ENCODE results near the gene ADCY7.

Gene ADCY7

DNA sequence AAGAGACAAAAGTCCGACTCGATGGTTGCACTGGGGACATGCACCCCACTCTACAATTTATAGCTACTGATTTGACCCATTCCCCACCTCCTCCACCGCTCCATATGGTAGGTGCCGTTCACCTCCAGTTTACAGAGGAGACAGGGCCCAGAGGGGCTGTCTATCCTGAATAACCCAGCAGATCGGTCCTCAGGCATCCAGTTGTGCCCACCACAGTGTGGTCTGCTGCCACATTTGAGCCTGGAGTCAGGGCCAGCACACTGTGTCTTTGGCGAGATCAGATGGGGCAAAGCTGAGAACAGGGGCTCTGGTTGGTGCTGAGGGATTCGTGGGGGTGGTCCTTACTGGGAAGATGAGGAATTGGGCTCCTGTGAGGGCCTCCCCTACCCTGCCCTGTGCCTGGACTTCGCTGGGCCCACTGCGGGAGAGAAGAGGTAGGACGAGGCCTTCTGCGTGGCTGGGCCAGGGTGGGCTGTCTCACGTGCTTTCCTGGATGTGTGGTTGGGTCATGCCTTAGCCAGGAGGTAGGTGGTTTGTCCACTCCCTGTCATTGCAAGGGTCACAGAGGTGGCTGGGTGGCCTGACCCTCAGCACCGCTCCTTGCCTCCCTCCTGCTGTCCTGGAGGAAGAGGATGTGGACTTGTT, 2.8 kb downstream of the ADCY7 start:
- no peak for DNase-seq

DNA sequence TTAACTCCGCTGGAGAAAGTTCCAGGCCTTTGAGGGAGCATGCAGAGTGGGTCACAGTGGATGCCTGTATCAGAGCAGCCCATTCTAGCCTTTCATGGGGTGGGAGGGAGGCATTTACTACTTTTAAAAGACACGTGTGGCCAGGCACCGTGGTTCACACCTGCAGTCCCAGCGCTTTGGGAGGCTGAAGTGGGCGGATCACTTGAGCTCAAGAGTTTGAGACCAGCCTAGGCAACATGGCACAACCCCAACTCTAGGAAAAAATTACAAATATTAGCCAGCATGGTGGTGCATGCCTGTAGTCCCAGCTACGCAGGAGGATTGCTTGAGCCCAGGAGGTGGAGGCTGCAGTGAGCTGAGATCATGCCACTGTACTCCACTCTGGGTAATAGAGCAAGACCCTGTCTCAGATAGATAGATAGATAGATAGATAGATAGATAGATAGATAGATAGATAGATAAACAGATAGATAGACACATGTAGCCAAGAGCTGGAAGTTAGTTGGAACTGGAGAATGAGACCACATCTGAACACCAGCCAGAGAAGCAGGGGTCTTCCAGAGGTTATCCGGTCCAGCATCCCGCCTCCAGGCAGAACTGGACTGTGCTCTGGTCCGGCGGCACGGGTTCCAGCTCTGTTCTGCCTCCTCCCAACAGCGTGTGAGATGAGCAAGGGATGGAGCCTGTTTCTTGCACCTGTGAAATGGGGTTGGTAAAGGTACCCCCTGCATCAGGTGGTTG, 3.6 kb downstream of the ADCY7 start:
- no peak for DNase-seq

DNA sequence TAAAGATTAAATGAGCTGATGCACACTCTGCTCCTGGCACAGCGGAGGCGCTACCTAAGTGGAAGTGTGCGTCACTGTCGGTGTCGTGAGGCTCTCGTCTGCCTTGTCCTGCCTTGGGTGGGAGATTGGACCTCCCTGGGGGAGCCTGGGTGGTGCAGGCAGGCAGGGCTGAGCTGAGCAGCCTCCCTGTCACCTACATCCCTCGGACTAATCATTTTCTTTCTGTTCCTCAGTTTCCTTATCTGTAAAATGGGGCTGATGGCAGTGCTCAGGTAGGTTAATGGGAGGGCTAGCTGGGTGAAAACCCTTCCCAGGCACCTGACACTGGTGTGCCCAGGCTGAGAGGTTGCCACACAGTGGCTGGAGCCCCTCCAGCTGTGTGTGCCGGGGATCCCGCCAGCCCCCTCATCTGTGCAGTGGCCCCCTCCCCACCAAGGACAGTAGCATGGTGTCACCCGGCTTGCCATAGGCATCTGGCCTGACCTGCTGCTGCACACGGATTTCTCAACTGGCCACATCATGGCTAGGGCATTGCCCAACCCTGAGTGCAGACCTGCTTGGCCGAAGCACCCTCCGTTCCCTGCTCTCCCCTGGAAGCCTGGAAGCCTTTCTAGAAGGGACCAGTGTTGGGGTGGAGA, 4.3 kb downstream of the ADCY7 start:
- DNase-seq, result no peak

DNA sequence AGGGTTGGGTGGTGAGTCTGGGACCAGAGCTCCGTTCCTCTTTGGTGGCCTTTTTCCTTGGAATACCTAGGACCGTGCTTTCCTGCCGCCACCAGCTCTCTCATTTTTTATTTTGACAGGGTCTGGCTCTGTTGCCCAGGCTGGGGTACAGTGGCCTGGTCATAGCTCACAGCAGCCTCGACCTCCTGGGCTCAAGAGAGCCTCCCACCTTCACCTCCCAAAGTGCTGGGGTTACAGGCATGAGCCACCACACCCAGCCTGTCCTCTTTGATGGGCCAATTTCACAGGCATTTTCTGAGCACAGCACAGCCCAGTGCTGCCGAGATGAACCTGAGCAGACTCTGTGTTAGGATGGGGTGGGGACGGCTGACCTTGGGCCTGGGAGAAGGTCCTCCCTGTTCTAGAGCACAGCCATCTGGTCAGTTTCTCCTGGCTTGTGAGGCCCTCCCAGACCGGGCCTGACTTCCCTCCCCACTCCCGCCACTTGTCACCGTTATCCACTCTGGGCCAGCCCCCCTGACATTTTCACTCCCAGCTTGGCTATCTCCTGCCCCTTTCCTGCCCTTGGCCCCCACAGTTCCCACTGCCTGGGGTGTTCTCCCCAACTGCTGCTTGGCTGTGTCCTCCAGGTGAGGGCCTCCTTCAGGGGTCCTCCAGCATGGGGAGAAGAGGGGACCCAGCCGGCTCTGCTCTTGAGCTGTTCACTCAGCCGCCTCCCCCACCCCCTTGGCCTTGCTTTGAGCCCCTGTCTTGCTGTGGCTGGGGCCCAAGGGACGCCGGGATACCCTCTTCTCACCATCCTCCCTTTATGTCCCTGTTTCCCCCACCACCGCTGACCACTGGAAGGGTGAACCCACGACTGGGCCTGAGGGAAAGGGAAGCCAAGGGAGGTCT, 5.0 kb downstream of the ADCY7 start:
- no peak for DNase-seq

DNA sequence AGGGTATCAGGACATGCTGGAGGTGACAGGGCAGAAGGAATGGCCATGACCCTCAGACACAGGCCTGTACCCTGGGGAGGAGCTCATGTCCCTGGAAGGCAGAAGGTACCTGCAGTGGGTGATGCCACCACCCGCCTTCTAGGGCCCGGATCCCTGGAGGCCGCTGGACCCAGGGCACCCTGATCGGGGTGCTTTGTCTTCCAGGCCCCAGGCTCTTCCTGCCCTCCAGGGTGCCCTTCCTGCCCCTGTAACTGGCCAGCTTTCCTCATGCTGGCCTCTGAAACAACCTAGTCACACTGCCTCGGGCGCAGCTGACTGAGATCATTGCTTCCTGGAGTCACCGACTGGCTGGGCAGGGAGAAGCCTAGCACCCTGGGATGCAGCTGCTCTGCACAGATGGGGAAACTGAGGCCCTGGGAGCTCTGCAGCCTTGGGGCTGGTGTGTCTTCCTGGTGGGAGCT, 5.8 kb downstream of the ADCY7 start:
- DNase-seq, result no peak

DNA sequence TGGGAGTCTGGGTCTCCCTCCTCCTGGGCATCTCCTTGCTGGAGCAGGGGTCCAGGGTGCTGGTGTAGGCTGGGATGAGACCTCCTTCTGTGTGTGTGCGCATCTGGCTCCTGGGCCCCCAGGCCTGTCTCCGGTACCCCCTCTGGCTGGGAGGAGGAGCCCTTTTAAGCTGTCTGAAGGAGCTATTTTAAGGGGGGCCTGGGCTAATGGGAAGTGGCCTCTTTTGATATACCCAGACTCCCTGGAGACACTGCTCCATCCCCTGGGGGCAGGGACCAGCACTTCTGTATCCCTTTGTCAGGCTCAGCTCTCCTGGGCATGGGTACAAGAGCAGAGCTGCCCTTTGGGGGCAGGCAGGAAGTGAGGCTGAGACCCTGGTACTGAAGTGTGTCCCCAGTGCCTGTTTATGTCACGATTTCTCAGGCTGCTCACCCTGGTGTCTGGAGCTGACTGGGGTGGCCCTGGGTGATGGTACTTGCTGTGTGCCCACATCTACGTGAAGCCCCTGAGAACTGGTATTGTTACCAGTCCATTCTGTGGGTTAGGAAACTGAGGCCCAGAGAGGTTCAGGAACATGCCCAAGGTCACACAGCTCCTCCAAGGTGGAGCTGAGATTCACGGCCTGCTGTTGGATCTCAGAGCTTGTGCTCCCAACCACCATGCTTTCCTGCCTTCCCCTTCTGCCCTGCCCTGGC, 6.5 kb downstream of the ADCY7 start:
- no peak for DNase-seq

DNA sequence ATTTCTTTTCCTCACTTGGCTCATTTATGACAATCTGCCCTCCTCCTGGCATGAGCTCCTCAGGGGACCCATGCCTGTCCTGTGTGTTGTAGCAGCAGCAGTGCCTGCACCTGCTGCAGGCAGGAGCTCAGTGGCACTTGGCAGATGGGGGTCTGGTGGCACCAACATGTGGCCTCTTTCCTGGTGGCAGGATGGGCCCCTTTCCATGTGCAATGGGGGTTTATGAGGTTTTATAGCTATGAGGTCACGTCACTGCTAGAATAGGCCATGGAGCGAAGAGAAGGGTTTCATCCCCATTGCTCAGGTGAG, 7.0 kb downstream of the ADCY7 start:
- no peak for DNase-seq

DNA sequence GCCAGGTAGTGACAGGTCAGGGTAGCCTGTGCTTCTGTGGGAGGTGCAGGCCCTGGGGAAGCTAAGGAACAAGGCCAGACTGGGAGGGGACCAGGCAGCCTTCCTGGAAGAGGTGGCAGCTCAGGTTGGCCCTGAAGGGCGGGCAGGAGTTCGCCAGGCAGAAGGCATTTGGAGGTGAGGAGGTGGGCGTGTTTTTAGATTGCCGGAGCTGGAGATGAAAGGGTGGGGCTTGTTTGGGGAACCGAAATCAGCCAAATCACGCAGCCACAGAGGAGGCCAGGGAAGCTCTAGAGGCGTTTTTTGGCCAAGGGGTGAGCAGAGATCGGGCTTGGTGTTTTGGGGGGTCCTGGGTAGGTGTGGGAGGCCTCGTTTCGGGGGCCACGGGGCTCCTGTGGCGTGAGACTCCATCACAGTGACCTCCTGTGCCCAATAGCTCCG, 7.6 kb downstream of the ADCY7 start:
- no peak for DNase-seq

DNA sequence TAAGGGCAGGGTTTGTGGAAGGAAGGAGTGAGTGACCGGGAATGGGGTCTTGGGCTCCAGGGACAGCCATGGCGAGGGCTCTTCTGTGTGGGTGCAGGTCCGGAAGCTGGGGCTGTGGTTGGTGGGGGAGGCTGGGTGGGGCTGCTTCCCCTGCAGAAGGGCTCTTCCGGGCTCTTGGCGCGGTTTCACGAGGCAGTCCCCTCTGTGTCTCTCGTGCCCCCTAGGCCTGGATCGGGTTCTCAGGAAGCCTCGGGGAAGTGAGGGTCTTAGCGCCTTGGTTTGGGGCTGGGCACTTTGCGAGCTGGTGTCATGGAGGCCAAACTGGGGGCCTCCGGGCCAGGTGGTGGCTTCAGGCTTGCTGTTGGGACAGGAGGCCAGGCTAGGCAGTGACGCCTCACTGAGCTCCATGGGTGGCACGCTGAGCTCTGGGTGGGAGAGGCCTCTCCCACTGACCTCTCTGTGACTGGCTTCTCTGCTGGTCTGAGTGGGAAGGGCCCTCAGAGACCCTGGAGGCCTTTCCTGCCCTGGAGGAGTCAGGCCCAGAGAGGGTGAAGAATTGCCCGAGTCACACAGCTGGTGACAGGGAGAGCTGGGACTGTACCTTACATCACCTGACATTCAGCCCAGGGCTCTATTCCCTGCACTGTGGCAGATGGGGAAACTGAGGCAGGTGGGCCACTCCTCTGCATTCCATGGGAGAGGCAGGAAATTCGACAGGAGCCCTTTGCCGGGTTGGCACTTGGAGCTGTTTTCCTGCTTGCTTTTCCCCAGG, 8.2 kb downstream of the ADCY7 start:
- no peak for DNase-seq

DNA sequence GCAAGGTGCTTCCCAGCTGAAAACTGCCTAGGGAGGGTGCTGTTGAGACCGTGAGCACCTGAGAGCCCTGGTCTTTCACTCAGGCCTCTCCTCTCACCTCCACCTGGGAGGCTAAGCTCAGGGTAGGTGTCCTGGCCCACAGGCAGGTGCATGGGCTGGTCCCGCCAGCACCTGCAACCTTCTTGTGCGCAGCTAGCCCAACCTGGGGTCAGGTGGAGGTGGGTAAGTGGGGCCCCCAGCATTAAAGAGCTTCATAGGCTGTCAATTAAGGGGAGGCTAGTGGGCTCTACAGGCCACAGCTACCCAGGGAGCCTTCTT, 8.7 kb downstream of the ADCY7 start:
- no peak for DNase-seq

DNA sequence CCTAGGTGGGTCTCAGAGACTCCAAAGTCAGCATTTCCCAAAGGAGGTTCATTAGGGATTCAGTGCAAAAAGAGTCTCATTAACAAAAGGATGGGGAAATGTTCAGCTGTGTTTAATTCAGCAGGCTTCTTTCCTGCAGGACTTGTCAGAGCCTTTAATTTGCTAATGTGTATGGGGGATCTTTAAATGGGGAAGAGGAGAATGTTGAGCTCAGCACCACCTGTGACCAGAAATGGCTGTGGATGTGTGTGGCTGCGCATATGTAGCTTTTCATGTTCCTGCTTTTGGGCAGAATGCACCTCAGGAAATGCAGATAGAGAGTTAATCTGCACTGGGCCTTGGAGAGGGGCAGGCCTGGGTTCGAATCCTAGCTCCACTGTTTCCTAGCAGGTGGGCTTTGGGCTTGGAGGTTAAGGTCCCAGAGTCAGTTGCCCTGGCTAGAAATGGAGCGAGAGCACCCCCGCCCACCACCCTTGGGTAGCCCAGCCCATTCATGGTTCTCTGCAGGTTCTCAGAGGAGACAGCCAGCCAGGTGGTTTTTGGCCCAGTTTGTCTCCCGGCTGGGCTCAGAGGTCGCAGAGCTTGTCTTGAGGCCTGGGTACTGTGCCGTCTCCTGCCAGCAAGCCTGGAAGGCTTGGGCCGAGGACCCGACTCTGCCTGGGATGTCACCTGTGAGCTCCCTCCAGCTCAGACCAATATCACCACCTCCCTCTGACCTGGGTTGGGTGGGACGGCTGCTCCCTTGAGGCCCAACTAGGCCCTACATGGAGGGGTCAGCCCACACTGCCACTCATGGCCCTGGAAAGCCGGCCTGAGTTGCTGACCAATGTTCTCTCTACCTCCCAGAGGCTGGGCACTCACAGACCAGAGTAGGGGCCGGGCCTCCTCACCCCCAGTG, 9.3 kb downstream of the ADCY7 start:
- DNase-seq, result no peak

DNA sequence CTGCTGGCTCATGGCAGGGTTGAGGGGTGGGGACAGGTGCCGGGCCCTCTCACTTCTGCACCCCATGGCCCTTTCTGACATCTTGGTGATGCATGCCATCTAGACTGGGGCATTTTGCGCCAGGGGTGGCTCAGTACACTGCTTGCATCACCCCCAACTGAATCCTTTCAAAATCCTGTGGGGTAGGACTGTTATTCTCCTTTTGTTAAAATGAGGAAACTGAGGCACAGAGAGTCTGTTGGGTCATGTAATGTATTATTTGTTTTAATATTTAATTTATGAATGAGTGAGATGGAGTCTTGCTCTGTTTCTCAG, 9.9 kb downstream of the ADCY7 start:
- no peak for DNase-seq

DNA sequence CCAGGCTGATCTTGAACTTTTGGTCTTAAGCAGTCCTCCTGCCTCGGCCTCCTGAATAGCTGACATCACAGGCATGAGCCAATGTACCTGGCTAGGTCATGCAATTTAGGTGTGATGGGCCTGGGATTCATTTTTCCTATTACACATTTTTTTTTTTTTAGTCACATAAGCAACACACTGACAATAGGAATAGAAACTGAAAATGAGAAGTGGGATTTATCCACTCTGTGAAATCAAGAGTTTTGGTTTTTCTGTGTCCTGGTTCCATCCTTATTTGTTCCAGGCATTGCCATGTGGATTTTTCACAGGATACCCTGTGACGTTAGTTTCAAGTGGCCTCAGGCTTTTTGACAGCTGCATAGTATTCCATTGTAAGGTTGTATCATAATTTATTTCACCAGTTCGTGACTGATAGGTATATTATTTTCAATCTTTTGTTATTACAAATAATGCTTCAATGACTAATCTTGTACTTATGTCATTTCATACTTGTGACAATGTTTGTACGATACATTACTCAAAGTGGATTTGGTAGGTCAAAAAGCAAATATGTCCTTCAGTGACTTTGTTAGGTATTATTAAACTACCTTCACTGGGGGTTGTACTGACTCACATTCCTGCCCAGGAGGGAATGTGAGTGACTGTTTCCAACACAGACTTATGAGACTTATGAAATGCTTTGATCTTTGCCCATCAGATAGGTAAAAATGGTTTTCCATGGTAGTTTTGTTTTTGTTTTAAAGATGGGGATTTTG, 10.6 kb downstream of the ADCY7 start:
- no peak for DNase-seq

DNA sequence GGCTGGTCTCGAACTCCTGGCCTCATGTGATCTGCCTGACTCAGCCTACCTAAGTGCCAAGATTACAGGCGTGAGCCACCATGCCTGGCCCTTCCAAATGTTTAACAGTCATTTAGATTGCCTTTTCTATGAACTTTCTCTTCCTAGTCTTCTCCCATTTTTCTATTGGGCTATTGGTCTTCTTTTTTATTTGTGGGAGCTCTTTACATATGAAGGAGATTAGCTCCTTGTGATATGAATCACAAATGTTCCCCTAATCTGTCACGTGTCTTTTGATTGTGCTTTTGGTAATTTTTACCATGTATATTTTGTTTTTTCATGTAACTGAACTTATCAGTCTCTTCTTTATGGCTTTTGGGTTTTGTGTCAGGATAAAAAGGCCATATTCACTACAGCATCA, 11.9 kb downstream of the ADCY7 start:
- DNase-seq, result no peak

DNA sequence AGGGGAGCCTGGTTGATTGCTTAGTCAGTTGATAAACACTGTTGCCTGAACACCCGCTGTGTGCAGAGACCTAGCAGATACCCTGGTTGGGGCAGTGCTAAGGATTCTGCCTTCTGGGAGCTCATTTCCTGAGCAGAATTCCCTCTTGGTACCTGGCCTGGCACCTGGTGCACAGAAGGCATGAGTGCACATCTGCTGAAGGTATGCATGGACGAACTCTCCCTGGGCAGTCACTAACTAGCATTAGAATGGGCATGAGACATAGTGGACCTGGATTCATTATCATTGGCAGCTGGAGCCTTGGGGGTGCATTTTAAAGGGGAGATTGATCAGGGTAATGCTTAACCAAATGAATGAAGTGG, 13.1 kb downstream of the ADCY7 start:
- DNase-seq, result no peak

DNA sequence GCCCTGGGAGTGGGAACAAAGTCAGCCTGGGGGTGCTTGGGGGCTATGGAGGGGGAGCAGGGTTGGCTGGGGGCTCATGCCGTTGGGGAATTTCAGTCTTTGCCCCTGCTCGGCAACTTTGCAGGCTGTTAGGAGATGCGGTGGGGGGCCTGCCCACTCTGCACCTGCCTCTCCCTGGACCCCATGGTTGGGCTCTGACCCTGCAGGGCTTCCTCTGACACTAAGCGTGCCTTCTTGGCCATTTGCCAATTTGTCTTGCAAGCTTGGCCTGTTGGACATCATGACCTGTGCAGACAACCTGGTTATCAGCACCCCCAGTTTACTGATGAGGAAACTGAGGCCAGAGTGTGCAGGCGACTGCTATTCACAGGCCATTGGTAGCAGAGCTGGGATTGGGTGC, 14.6 kb downstream of the ADCY7 start:
- no peak for DNase-seq

DNA sequence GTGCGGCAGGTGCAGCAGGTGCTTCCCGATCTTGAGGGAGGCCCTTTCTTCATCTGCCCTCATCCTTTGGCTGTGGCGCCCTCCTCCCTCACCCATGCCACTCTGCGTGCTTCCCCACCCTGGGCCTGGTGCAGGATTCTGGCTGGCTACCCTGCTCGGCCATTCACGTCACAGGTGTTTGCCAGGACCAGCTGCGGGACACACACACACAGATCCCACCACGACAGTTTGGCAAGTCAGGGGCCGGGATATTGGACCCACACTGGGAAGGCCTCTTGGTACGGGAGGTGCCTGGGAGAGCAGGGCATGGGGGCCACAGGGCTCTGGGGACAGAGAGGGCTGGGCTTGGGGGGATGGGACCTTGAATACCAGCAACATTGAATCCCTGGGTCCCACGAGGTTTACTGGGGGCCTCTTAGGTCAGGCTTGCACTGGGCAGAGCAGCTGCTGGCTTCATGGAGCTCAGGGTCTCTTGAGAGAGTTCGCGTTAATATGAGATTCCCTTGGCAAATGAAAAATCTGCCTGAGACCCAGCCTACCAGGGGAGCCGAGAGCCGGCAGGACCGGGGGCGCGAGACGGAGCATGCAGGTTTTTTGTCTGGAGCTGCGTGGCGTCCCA, 15.1 kb downstream of the ADCY7 start:
- DNase-seq, result no peak

DNA sequence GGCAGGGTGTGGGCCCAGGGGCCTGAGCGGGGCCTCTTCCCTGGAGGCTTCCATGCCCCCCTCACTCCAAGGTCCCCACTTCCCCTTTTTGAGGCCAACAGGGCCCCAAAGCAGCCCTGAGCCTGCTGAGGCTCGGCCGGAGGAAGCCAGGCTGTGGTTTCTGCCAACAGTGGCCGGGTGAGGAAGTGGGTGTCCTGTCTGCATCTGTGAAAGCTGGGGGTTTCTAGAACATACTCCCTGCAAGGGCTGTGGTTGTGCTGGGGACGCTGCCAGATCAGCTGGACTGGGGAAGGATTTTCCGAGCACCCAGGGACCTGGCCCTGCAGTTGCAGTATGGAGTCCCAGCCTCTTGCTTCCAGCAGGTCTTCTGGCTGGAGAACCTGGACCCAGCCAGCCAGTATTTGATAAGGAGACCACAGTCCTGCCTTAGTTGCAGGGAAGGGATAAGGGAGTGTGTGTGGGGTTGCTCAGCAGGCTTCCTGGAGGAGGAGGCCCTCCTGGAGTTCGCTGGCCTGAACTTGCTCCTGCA, 15.7 kb downstream of the ADCY7 start:
- no peak for DNase-seq

DNA sequence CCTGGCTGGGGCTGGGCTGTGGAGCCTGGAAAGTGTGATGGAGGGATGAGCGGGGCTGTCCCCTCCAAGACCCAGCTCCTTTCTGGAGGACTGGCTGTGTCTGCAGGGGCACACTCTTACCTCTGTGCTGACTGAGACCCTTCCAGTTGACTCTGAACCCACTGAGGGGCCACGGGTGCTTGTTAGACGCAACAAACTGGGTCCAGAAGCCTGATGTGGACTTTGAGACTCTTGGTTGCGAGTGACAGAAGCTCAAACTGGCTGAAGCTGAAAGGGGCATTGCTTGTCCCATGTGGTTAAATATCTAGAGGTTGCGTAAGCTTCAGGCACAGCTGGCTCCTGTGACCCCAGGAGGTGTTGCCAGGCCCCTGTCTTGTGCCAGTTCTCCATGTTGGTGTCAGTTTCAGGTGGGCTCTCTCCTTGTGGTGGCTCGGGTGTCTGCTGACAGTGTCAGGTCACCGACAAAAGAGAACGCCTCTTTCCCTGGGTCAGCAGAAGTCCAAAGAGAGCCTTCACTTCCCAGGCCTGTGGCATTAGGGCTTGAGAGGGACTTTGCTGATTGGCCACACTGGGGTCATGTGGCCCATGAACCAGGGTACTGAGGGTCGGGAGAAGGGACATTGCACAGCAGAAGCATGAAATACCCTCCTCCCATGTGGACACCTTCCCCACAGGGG, 16.7 kb downstream of the ADCY7 start:
- DNase-seq, result no peak
